Skeletal muscle tissue (tissue), 4 donors: Measurements from ENCODE around the gene C1GALT1C1L. TPM values are rescaled to one million over a fixed set of nuclear protein-coding genes. Genes with fewer than 3 reads are reported as not detected.

Source experiments
- H3K27ac ChIP-seq: one replicate; pipeline ENCODE4 v1.7.0; 2013; ENCODE audit warnings: mild to moderate bottlenecking, low read depth, low read length, inconsistent platforms
- H3K27me3 ChIP-seq, 3 donors: one replicate each; pipeline ENCODE4 v1.7.0; 2013; ENCODE audit warnings: low read length in 3 of 3; ENCODE audit not compliant: control insufficient read depth in 3 of 3, insufficient read depth in 3 of 3
- H3K36me3 ChIP-seq, 3 donors: one replicate each; pipeline ENCODE4 v1.7.0; 2013; ENCODE audit warnings: low read length in 3 of 3; ENCODE audit not compliant: control insufficient read depth in 3 of 3, insufficient read depth in 3 of 3
- H3K4me1 ChIP-seq, 3 donors: one replicate each; pipeline ENCODE4 v1.7.0; 2013; ENCODE audit warnings: low read length in 3 of 3, mild to moderate bottlenecking in 3 of 3; ENCODE audit not compliant: control insufficient read depth in 3 of 3, insufficient read depth in 3 of 3
- H3K4me3 ChIP-seq, 3 donors: one replicate each; pipeline ENCODE4 v1.7.0; 2013; ENCODE audit warnings: low read length in 3 of 3
- H3K9ac ChIP-seq, 3 donors: one replicate each; pipeline ENCODE4 v1.7.0; 2013; ENCODE audit warnings: low read length in 3 of 3, mild to moderate bottlenecking in 3 of 3, moderate library complexity in 2 of 3, low read depth in 1 of 3
- H3K9me3 ChIP-seq, 3 donors: one replicate each; pipeline ENCODE4 v1.7.0; 2013; ENCODE audit warnings: low read length in 3 of 3; ENCODE audit not compliant: control insufficient read depth in 3 of 3
- total RNA-seq: library from RNA; depleted of rRNA; stranded (reverse); fragments of >200 nt; gene quantifications from one replicate; pipeline ENCODE4 v1.2.3, GENCODE V29; 2014
- donor health status: Osteomylitis.

The C1GALT1C1L gene
- total RNA-seq, 1 donor from 2014 or later = 1.0 TPM

DNA sequence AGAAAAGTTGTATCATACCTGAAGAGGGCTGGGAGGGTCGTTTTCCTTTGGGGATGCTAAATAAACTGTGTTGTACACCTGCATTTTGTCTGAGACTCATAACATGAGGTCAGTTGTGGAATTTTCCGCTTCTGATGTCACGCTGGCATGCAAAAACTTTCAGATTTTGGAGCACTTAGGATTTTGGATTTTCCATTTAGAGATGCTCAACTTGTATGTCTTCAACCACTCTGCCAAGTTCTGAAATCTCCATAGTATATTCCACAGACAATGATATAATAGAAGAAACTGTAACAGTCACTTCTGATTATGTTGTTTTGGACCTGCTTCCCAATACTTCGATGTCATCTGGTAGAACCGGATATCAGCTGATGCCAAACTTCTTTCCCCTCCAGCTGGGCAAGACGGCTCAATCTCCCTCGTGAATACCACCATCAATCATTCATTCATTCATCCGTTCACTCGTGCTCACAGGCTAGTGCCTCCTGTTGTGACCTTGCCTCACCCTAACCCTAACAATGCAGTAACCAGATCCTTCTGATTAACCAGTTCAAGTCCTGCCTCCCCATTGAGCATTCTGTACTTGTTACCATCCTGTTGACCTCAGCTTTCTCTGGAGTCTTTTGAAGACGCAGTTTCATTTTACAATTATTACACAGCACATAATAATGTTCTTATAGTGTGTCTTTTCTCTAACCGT, 44.5 kb downstream of the C1GALT1C1L start:
- Histone ChIP-seq H3K27me3 (peaks cover 15 to 21% (median 19%) of the 10 kb centered on the region in 3 donors), H3K27ac (no peak overlapping the region), H3K4me1 (peaks cover 0 to 3% (median 0%) of the 10 kb centered on the region in 3 donors), H3K4me3 (no peak overlapping the region), H3K36me3 (no peaks in the 10 kb centered on the region), H3K9me3 (no peaks in the 10 kb centered on the region), H3K9ac (no peak overlapping the region)

Other genes starting within 250 kb of the C1GALT1C1L start
- gene THADA, start 80.4 kb downstream of the C1GALT1C1L start, total RNA-seq = 50.6 TPM
- 16.2 TPM for gene PLEKHH2, start 39.2 kb downstream of the C1GALT1C1L start, total RNA-seq
- 26.6 TPM for gene DYNC2LI1, start 97.6 kb upstream of the C1GALT1C1L start, total RNA-seq
- gene ABCG5, start 162.4 kb upstream of the C1GALT1C1L start, total RNA-seq = not detected
- gene ABCG8, start 162.5 kb upstream of the C1GALT1C1L start, total RNA-seq = under 0.01 TPM